ENCODE data around the gene CD48.

GRCh38 chr1:160679893-160680292 is 31.7 kb downstream of the CD48 start:
- TF ChIP-seq CTCF (IDR thresholded peaks at IDR 0.05; ENCODE audit: low read depth, low read length) (no peak), EZH2phosphoT487 (IDR thresholded peaks at IDR 0.05; ENCODE audit: low read depth) (no peak)

Measured in OCI-LY3 (cell line).